Keratinocyte (primary cell): ENCODE results near the gene TIPIN. TPM values are rescaled to one million over a fixed set of nuclear protein-coding genes. Genes with fewer than 3 reads are reported as not detected.

Source experiments
- DNase-seq: peaks from one replicate; pipeline ENCODE4 v3.0.0-alpha.2; 2011; ENCODE audit warnings: low read depth, missing footprints, low spot score
- FAIRE-seq: peaks from 2 replicates; lab custom pipeline; 2011; peaks lifted over from hg19 to GRCh38; lab: Jason Lieb, UNC
- H2AFZ ChIP-seq: 2 replicates; pipeline ENCODE4 v1.6.0; 2012; ENCODE audit warnings: low read length, control low read depth, inconsistent platforms; ENCODE audit not compliant: control insufficient read depth
- H3K27ac ChIP-seq: 2 replicates; pipeline ENCODE4 v1.5.1; 2011; ENCODE audit warnings: low read length; ENCODE audit not compliant: control insufficient read depth, insufficient read depth
- H3K27me3 ChIP-seq: 3 replicates; pipeline ENCODE4 v1.6.0; 2011; ENCODE audit warnings: low read length; ENCODE audit not compliant: control insufficient read depth, insufficient read depth; ENCODE audit errors: extremely low read depth
- H3K36me3 ChIP-seq, 2 experiments: 2 replicates in 1 of 2; 3 replicates in 1 of 2; pipeline ENCODE4 v1.5.1; 2011; ENCODE audit warnings: low read length in 2 of 2, mild to moderate bottlenecking in 1 of 2; ENCODE audit not compliant: control insufficient read depth in 2 of 2, insufficient read depth in 2 of 2; ENCODE audit errors: extremely low read depth in 1 of 2
- H3K4me1 ChIP-seq: 3 replicates; pipeline ENCODE4 v1.5.1; 2011; ENCODE audit warnings: low read length; ENCODE audit not compliant: control insufficient read depth, insufficient read depth; ENCODE audit errors: extremely low read depth
- H3K4me2 ChIP-seq: 3 replicates; pipeline ENCODE4 v1.6.0; 2011; ENCODE audit warnings: low read depth, low read length; ENCODE audit not compliant: control insufficient read depth, insufficient read depth; ENCODE audit errors: extremely low read depth
- H3K4me3 ChIP-seq, 3 experiments: fragments of 200-600 bp in 1 of 3; sonication (generic) in 1 of 3; 2 replicates in 2 of 3; 3 replicates in 1 of 3; pipeline ENCODE4 v1.5.1; 2011 to 2016; ENCODE audit warnings: low read length in 3 of 3, mild to moderate bottlenecking in 3 of 3, control low read depth in 2 of 3, inconsistent platforms in 1 of 3, low read depth in 1 of 3, mixed read lengths in 1 of 3, mixed run types in 1 of 3, moderate library complexity in 1 of 3; ENCODE audit not compliant: control insufficient read depth in 2 of 3, insufficient read depth in 2 of 3; ENCODE audit errors: extremely low read depth in 1 of 3
- H3K79me2 ChIP-seq: 2 replicates; pipeline ENCODE4 v1.6.0; 2012; ENCODE audit warnings: low read length; ENCODE audit not compliant: control insufficient read depth, insufficient read depth
- H3K9ac ChIP-seq: 3 replicates; pipeline ENCODE4 v1.6.0; 2011; ENCODE audit warnings: low read length; ENCODE audit not compliant: control insufficient read depth, insufficient read depth; ENCODE audit errors: extremely low read depth
- H3K9me1 ChIP-seq: 3 replicates; pipeline ENCODE4 v1.6.0; 2011; ENCODE audit warnings: low read length; ENCODE audit not compliant: control insufficient read depth, insufficient read depth; ENCODE audit errors: extremely low read depth
- H3K9me3 ChIP-seq: 2 replicates; pipeline ENCODE4 v1.5.1; 2012; ENCODE audit warnings: low read depth, low read length; ENCODE audit not compliant: control insufficient read depth
- H4K20me1 ChIP-seq: 3 replicates; pipeline ENCODE4 v1.6.0; 2011; ENCODE audit warnings: low read length; ENCODE audit not compliant: control insufficient read depth, insufficient read depth; ENCODE audit errors: extremely low read depth
- CTCF ChIP-seq, 3 experiments: IDR thresholded peaks in 1 of 3; conservative IDR thresholded peaks in 1 of 3; optimal IDR thresholded peaks in 1 of 3; 2 replicates in 2 of 3; 3 replicates in 1 of 3; pipeline versions ENCODE3 to v1.5.1; 2011; ENCODE audit warnings: low read length in 3 of 3, mild to moderate bottlenecking in 3 of 3, moderate library complexity in 2 of 3, control low read depth in 1 of 3, inconsistent platforms in 1 of 3; ENCODE audit not compliant: insufficient read depth in 2 of 3; ENCODE audit errors: extremely low read depth in 1 of 3
- EZH2 ChIP-seq: IDR thresholded peaks from one replicate; pipeline ENCODE4 v1.6.1; 2012; ENCODE audit warnings: inconsistent platforms, mild to moderate bottlenecking, low read length, moderate library complexity
- dilution Hi-C: fragments of 300-500 bp; cut with MboI; formaldehyde crosslinking; loops from one replicate; pipeline ENCODE4 v1.7.0; 2020; ENCODE audit warnings: low sequenced_read_pairs; ENCODE audit not compliant: extremely low pct_ligation_motif_present
- polyA plus RNA-seq, 5 experiments: library from polyadenylated mRNA; depleted of rRNA in 3 of 5; stranded (reverse) in 3 of 5; stranded (forward) in 1 of 5; unstranded in 1 of 5; fragments of >200 nt; gene quantifications; 1 replicate in 1 of 5; 2 replicates in 3 of 5; 3 replicates in 1 of 5; pipeline versions ENCODE4 v1.2.1 to v1.2.3, GENCODE V29; 2011 to 2012; ENCODE audit warnings: missing spikeins in 2 of 5, low read depth in 1 of 5, low replicate concordance in 1 of 5

TIPIN gene
- polyA plus RNA-seq, 1 donor (not counting 4 experiments of a cell fraction or from before 2014, with no cell fraction given): 11.9 TPM

DNA sequence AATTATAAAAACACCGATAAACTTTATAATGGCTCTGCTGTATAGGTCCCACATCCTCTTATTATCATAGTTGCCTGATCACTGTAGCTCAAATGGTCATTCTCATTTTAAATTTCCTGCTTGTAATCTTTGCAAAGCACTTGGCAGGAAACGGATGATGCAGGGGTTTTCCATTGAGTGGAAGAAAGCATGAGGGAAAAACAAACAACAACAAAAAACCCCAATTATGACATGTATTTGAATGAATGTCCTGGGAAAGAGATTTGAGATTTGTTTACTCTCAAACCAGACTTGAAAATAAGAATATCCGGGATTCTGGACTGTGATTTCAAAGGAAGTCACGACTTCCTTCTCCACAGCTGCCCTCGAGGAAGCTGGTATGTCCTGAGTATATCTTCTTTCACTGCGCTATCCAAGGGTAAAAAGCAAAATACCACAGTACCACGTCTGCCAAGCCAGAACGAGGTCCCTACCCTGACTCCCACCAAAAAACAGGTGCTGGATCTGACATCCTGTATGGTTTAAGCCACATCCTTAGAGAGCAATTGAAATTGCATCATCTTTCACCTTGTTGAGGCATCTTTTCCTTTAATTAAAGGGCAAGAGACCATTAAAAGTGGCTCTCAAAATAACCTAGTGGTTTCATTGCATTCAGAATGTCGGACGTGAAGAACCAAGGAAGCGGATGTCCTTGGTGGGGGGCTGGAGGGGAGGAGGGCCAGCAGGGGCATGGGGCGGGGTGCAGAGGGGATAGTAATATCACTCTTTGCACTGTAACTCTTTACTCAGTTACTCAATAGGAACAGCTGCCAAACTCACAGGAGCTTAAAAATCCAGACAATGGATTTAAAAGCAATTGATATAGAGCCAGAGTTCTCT is 13.5 kb upstream of the TIPIN start:
- Histone ChIP-seq H3K27ac (peak overlapping the region; percentile 25), H3K9ac (no peak overlapping the region)

GRCh38 chr15:66364944-66365528 is 8.6 kb upstream of the TIPIN start:
- no peak for TF ChIP-seq EZH2
- TF ChIP-seq CTCF (optimal IDR thresholded peaks at IDR 0.05 in 1 of 3, IDR thresholded peaks at IDR 0.05 in 1 of 3, conservative IDR thresholded peaks at IDR 0.05 in 1 of 3; ENCODE audit: extremely low read depth in 1 of 3, insufficient read depth in 2 of 3, low read length in 3 of 3): no peak
- dilution Hi-C loops: no loop called here
- DNase-seq: no peak

More for the DNA sequence above, 13.5 kb upstream of the TIPIN start:
- Histone ChIP-seq H4K20me1 (no peaks in the 10 kb centered on the region), H3K4me1 (peaks cover 4% of the 10 kb centered on the region), H3K4me3 (peak overlapping the region in 1 of 3 experiments; percentile 15), H3K36me3 (no peaks in the 10 kb centered on the region), H3K27me3 (no peaks in the 10 kb centered on the region), H2AFZ (peak overlapping the region; percentile 66), H3K79me2 (no peaks in the 10 kb centered on the region), H3K9me1 (no peaks in the 10 kb centered on the region), H3K9me3 (no peaks in the 10 kb centered on the region), H3K4me2 (peak overlapping the region; percentile 54)
- no peak for TF ChIP-seq CTCF (optimal IDR thresholded peaks at IDR 0.05 in 1 of 3, IDR thresholded peaks at IDR 0.05 in 1 of 3, conservative IDR thresholded peaks at IDR 0.05 in 1 of 3; ENCODE audit: extremely low read depth in 1 of 3, insufficient read depth in 2 of 3, low read length in 3 of 3)
- TF ChIP-seq EZH2: no peak
- FAIRE-seq (no peak), DNase-seq (no peak)
- dilution Hi-C loops: no loop called here

More at GRCh38 chr15:66364944-66365528, 8.6 kb upstream of the TIPIN start:
- H3K27me3 ChIP-seq: no peaks in the 10 kb centered on the region
- H3K36me3 ChIP-seq: no peaks in the 10 kb centered on the region
- H3K4me1 ChIP-seq: peaks cover 12% of the 10 kb centered on the region
- no peaks in the 10 kb centered on the region for H3K9me3 ChIP-seq
- no peak overlapping the region for H3K9ac ChIP-seq
- H3K4me3 ChIP-seq: no peak overlapping the region
- no peak overlapping the region for H2AFZ ChIP-seq
- no peak for FAIRE-seq
- H3K9me1 ChIP-seq: no peaks in the 10 kb centered on the region
- H3K27ac ChIP-seq: no peak overlapping the region
- H3K4me2 ChIP-seq: no peak overlapping the region
- no peaks in the 10 kb centered on the region for H3K79me2 ChIP-seq
- no peaks in the 10 kb centered on the region for H4K20me1 ChIP-seq
